Stomach smooth muscle (tissue), 2 donors: ENCODE measurements around the gene ZFAND3.

Source experiments
- H3K27ac ChIP-seq: one replicate; pipeline ENCODE4 v1.7.0; 2013; ENCODE audit warnings: mild to moderate bottlenecking, low read length, inconsistent platforms
- H3K27me3 ChIP-seq, 2 donors: one replicate each; pipeline ENCODE4 v1.7.0; 2013; ENCODE audit warnings: low read length in 2 of 2; ENCODE audit not compliant: insufficient read depth in 2 of 2, control insufficient read depth in 1 of 2
- H3K36me3 ChIP-seq, 2 donors: one replicate each; pipeline ENCODE4 v1.7.0; 2013; ENCODE audit warnings: low read length in 2 of 2; ENCODE audit not compliant: control insufficient read depth in 2 of 2, insufficient read depth in 2 of 2
- H3K4me1 ChIP-seq: one replicate; pipeline ENCODE4 v1.7.0; 2013; ENCODE audit warnings: low read length; ENCODE audit not compliant: control insufficient read depth, insufficient read depth
- H3K4me3 ChIP-seq, 2 donors: one replicate each; pipeline ENCODE4 v1.7.0; 2013; ENCODE audit warnings: low read length in 2 of 2
- H3K9ac ChIP-seq, 2 donors: one replicate each; pipeline ENCODE4 v1.7.0; 2013; ENCODE audit warnings: low read length in 2 of 2, mild to moderate bottlenecking in 1 of 2
- H3K9me3 ChIP-seq, 2 donors: one replicate each; pipeline ENCODE4 v1.7.0; 2013; ENCODE audit warnings: low read length in 2 of 2; ENCODE audit not compliant: control insufficient read depth in 2 of 2
- donor health status: healthy.
- donor health status: Pancreatic carcinoma.

The ZFAND3 gene

DNA sequence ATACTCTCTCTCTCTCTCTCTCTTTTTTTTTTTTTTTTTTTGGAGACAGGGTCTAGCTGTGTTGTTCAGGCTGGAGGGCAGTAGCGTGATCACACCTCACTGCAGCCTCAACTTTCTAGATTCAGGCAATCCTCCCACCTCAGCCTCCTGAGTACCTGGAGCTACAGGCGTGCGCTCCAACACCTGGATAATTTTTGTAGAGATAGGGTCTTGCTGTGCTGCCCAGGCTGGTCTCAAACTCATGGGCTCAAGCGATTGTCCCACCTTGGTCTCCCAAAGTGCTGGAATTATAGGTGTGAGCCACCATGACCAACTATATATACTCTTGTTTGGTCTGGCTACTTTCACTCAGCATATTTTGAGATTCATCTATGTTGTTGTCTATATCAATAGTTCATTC, 154.9 kb downstream of the ZFAND3 start:
- Histone ChIP-seq H3K36me3 (no peaks in the 10 kb centered on the region), H3K4me1 (peaks cover 1% of the 10 kb centered on the region), H3K27ac (no peak overlapping the region), H3K4me3 (no peak overlapping the region), H3K27me3 (no peaks in the 10 kb centered on the region), H3K9me3 (peaks cover 0 to 5% of the 10 kb centered on the region in 2 donors), H3K9ac (no peak overlapping the region)

DNA sequence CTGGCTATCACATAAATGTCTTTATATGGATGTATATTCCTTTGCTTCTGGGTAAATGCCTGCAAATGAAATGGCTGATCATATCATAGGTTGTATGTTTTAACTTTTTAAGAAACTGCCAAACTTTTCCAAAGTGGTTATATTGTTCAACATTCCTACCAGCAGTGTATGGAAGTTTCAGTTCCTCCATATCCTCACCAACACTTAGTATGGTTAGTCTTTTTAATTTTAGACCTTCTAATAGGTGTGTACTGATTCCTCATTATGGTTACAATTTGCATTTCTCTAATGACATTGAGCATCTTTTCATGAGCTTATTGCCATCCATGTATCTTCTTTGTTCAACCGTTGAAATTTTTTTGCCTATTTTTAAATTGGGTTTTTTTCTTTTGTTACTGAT, 155.4 kb downstream of the ZFAND3 start:
- Histone ChIP-seq H3K27me3 (no peaks in the 10 kb centered on the region), H3K36me3 (no peaks in the 10 kb centered on the region), H3K9me3 (peaks cover 0 to 5% of the 10 kb centered on the region in 2 donors), H3K27ac (no peak overlapping the region), H3K4me3 (no peak overlapping the region), H3K4me1 (peaks cover 4% of the 10 kb centered on the region), H3K9ac (no peak overlapping the region)

DNA sequence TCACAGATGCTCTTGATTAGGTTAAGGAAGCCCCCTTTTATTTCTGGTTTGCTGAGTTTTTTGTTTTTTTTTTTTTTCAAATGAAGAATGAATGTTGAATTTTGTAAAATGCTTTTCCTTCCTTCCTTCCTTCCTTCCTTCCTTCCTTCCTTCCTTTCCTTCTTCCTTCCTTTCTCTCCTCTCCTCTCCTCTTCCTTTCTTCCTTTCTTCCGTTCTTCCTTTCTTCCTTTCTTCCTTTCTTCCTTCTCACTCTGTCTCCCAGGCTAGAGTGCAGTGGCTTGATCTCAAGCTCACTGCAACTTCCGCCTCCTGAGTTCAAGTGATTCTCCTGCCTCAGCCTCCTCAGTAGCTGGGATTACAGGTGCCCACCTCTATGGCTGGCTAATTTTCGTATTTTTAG, 158.2 kb downstream of the ZFAND3 start:
- no peaks in the 10 kb centered on the region for H3K36me3 ChIP-seq
- H3K4me1 ChIP-seq = peaks cover 4% of the 10 kb centered on the region
- no peak overlapping the region for H3K27ac ChIP-seq
- H3K9ac ChIP-seq = no peak overlapping the region
- no peaks in the 10 kb centered on the region for H3K27me3 ChIP-seq
- peaks cover 0 to 5% of the 10 kb centered on the region in 2 donors for H3K9me3 ChIP-seq
- no peak overlapping the region for H3K4me3 ChIP-seq

DNA sequence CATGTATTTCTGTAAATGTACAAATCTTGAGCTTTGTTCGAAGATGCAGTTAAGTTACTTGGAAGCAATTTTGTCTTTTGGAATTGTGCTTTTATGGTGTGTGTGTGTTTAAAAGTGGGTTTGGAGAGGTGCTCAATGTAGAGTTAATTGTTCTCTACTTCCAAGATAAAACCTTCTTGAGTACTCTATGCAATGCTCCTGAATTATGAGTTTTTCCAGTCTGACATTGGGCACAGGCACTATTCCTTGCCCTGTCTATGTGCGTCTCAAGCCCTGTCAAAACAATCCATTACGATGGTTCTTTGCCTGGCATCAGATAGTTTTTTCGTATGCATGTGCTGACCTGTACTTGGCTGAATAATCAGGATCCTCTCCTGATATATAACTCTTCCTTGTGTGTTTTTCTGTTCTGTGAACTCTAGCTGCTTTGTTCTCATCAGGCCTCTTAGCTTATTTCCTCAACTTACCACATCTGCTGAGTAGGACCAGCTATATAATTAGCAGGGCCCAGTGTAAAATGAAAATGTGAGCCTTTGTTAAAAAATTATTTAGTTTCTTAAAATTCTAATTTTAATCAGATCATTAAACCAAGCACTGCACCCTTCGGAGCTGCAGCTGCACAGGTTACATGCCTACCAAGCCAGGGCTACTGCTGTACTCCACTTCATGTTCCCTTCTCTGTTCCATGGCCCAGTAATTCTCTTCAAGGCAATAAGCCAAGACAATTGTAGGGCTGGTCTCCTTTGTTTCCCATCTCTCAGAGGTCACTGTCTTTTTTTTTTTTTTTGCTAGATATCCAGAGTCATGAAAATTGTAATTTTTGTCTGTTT, 160.1 kb downstream of the ZFAND3 start:
- Histone ChIP-seq H3K9ac (no peak overlapping the region), H3K27me3 (no peaks in the 10 kb centered on the region), H3K4me3 (no peak overlapping the region), H3K4me1 (peaks cover 4% of the 10 kb centered on the region), H3K36me3 (no peaks in the 10 kb centered on the region), H3K27ac (no peak overlapping the region), H3K9me3 (peaks cover 0 to 2% of the 10 kb centered on the region in 2 donors)

DNA sequence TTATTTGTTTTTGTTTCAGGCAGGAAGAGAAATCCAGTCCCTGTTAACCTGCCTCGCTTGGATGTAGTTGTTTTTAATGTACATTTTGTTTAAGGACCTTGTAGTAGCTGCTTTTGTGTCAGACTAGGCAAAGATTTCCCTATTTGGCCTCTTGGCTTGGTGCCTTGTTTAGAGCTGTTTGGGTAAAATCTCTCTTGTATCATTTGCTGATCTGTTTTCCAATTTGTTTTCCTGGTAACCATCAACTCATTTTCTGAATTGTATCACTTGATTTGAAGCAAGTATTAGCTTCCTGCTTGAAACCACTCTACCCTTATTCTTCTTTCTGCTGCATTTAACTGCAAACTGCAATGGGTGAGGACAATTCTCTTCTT, 160.7 kb downstream of the ZFAND3 start:
- no peaks in the 10 kb centered on the region for H3K27me3 ChIP-seq
- peaks cover 4% of the 10 kb centered on the region for H3K4me1 ChIP-seq
- no peak overlapping the region for H3K27ac ChIP-seq
- no peak overlapping the region for H3K4me3 ChIP-seq
- H3K9ac ChIP-seq = no peak overlapping the region
- H3K9me3 ChIP-seq = no peaks in the 10 kb centered on the region
- H3K36me3 ChIP-seq = no peaks in the 10 kb centered on the region

DNA sequence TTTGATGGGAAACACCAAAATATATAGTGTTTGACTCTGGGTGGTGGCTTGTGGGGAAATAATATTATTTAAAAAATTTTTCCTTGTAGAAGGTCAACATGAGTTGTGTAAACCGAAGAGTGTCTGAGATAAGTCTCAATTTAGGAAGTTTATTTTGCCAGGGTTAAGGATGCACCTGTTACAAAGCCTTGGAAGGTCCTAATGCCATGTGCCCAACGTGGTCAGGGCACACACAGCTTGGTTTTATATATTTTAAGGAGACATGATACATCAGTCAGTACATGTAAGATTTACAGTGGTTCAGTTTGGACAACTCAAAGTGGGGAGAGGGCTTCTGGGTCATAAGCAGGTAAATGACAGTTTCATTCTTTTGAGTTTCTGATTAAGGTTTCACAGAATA, 162.1 kb downstream of the ZFAND3 start:
- no peaks in the 10 kb centered on the region for H3K9me3 ChIP-seq
- peaks cover 4% of the 10 kb centered on the region for H3K4me1 ChIP-seq
- no peak overlapping the region for H3K9ac ChIP-seq
- H3K4me3 ChIP-seq = no peak overlapping the region
- H3K36me3 ChIP-seq = no peaks in the 10 kb centered on the region
- no peak overlapping the region for H3K27ac ChIP-seq
- no peaks in the 10 kb centered on the region for H3K27me3 ChIP-seq

DNA sequence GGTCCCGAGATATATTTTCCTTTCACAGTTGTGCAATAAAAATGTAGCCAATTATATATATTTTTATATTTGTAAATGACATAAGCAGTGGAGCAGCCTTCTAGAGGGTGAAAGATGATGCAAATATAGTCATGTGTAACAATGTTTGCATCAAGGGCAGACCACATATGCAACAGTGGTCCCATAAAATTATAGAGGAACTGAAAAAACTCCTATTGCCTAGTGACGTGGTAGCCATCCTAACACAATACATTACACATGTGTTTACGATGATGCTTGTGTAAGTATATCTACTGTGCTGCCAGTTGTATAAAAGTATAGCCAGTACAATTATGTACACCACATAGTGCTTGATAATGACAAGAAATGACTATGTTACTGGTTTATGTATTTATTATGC, 162.8 kb downstream of the ZFAND3 start:
- Histone ChIP-seq H3K9me3 (no peaks in the 10 kb centered on the region), H3K4me1 (peaks cover 4% of the 10 kb centered on the region), H3K27me3 (no peaks in the 10 kb centered on the region), H3K36me3 (no peaks in the 10 kb centered on the region), H3K27ac (no peak overlapping the region), H3K4me3 (no peak overlapping the region), H3K9ac (no peak overlapping the region)

DNA sequence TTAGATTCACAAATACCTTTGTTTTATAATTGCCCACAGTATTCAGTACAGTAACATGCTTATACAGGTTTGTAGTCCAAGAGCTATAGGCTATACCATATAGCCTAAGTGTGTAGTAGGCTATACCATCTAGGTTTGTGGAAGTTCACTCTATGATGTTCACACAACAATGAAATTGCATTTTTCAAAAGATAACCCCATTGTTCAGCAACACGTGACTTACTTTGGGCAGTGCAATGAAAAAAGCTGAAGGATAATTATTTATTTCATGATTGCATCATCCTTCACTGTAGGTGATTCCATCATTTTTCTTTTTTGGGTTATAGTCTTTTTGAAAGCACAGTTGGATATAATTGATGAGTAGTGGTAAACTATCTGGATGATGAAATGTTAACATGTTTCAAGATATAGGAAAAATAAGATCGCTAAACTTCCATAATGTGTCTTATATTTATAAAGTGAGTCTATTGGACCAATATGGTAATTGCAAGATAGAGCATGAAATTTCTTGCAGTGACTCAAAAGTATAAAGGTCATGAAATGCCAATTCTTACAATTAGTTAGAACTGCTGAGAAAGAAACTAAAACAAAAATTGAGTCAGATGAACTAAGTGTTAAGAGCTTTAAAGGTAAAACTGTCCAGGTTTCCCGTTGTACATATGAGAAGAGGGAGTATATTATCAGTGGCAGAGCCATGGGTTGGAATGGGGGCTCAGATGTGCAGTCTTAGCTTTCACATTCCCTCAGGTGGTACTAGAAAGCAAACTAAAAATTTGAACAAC, 164.4 kb downstream of the ZFAND3 start:
- Histone ChIP-seq H3K27me3 (no peaks in the 10 kb centered on the region), H3K9me3 (no peaks in the 10 kb centered on the region), H3K36me3 (no peaks in the 10 kb centered on the region), H3K4me1 (peaks cover 14% of the 10 kb centered on the region), H3K27ac (no peak overlapping the region), H3K9ac (no peak overlapping the region), H3K4me3 (no peak overlapping the region)

DNA sequence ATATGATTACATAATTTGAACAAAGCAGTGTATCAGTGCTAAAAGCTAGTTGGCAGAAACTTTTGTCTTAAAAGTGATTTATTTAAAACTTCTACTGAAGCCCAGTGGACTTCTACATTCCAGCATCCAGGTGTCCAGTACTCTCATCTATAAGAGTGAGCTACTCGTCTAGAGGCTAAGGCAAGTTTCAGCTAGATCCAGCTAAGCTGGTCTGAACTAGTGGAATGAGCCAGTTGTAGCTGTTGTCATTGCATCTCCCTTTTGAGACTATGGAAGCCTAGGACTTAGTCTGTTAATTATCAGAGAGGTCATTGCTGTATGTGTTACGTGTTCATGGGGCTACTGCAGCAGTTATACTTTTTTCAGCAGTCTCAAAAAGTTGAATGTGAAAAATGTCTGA, 165.1 kb downstream of the ZFAND3 start:
- Histone ChIP-seq H3K4me1 (peaks cover 13% of the 10 kb centered on the region), H3K4me3 (no peak overlapping the region), H3K9me3 (no peaks in the 10 kb centered on the region), H3K27me3 (no peaks in the 10 kb centered on the region), H3K36me3 (no peaks in the 10 kb centered on the region), H3K9ac (no peak overlapping the region), H3K27ac (no peak overlapping the region)

DNA sequence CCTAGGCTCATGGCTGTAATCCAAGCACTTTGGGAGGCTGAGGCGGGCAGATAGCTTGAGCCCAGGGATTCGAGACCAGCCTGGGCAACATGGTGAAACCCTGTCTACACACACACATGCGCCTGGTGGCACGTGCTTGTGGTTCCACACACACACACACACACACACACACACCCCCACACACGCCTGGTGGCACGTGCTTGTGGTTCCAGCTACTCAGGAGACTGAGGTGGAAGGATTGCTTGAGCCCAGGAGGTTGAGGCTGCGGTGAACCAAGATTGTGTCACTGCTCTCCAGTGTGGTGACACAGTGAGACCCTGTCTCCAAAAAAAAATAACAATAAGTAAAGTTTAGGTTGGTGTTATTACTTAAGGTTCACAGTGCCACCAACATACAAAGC, 165.8 kb downstream of the ZFAND3 start:
- H3K9me3 ChIP-seq = no peaks in the 10 kb centered on the region
- H3K4me1 ChIP-seq = peaks cover 16% of the 10 kb centered on the region
- no peaks in the 10 kb centered on the region for H3K36me3 ChIP-seq
- H3K27me3 ChIP-seq = no peaks in the 10 kb centered on the region
- no peak overlapping the region for H3K27ac ChIP-seq
- no peak overlapping the region for H3K4me3 ChIP-seq
- H3K9ac ChIP-seq = no peak overlapping the region

DNA sequence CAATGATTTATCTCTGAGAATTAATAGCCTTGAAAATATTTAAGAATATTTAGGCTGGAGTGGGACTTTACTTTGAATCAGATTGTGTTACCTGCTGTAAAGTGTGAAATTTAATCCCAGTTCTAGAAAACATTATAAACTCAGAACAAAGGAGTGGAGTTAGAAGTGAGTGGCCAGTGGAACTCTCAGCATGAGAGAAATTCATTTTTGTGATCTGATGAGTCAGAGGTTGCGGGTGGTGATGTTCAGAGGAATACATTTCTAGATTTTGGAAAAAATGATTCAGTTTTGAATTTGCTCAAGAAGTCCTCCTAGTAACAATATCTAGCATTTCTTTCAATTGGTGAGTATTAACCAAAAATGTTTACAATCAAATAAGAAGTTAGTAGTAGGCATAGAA, 167.5 kb downstream of the ZFAND3 start:
- Histone ChIP-seq H3K9me3 (no peaks in the 10 kb centered on the region), H3K4me1 (peaks cover 19% of the 10 kb centered on the region), H3K36me3 (no peaks in the 10 kb centered on the region), H3K27me3 (no peaks in the 10 kb centered on the region), H3K9ac (no peak overlapping the region), H3K27ac (no peak overlapping the region), H3K4me3 (no peak overlapping the region)
